ENCODE results near the gene NDUFS7.

The NDUFS7 gene

GRCh38 chr19:1366296-1366695 is 17.4 kb upstream of the NDUFS7 start:
- no peak for FAIRE-seq
- no peak for DNase-seq (ENCODE audit: insufficient read length)
- TF ChIP-seq POLR2A (IDR thresholded peaks at IDR 0.05; ENCODE audit: low read depth, low read length) = no peak

GRCh38 chr19:1366899-1367870 is 16.5 kb upstream of the NDUFS7 start:
- DNase-seq (ENCODE audit: insufficient read length) (no peak), FAIRE-seq (no peak)
- TF ChIP-seq POLR2AphosphoS5 (IDR thresholded peaks at IDR 0.05; ENCODE audit: low read depth, low read length) = no peak
- no peak for TF ChIP-seq TAF1 (IDR thresholded peaks at IDR 0.05; ENCODE audit: borderline replicate concordance, low read depth, low read length)
- no peak for TF ChIP-seq POLR2A (IDR thresholded peaks at IDR 0.05; ENCODE audit: low read depth, low read length)

GRCh38 chr19:1369214-1369805 is 14.4 kb upstream of the NDUFS7 start:
- TF ChIP-seq POLR2AphosphoS5 (IDR thresholded peaks at IDR 0.05; ENCODE audit: low read depth, low read length) = no peak
- no peak for TF ChIP-seq POLR2A (IDR thresholded peaks at IDR 0.05; ENCODE audit: low read depth, low read length)
- no peak for TF ChIP-seq TAF1 (IDR thresholded peaks at IDR 0.05; ENCODE audit: borderline replicate concordance, low read depth, low read length)
- no peak for DNase-seq (ENCODE audit: insufficient read length)
- no peak for FAIRE-seq

- DNase-seq (ENCODE audit: insufficient read length) (no peak), FAIRE-seq (no peak)
- TF ChIP-seq TAF1 (IDR thresholded peaks at IDR 0.05; ENCODE audit: borderline replicate concordance, low read depth, low read length) (no peak), POLR2A (IDR thresholded peaks at IDR 0.05; ENCODE audit: low read depth, low read length) (no peak)
Measured at GRCh38 chr19:1370579-1371361, 12.9 kb upstream of the NDUFS7 start.

- no peak for DNase-seq (ENCODE audit: insufficient read length)
- TF ChIP-seq TAF1 (IDR thresholded peaks at IDR 0.05; ENCODE audit: borderline replicate concordance, low read depth, low read length) = no peak
- TF ChIP-seq POLR2AphosphoS5 (IDR thresholded peaks at IDR 0.05; ENCODE audit: low read depth, low read length) = no peak
- TF ChIP-seq POLR2A (IDR thresholded peaks at IDR 0.05; ENCODE audit: low read depth, low read length) = no peak
- FAIRE-seq = no peak
Measured at GRCh38 chr19:1373042-1373533, 10.6 kb upstream of the NDUFS7 start.

GRCh38 chr19:1373534-1374249 is 10.0 kb upstream of the NDUFS7 start:
- DNase-seq (ENCODE audit: insufficient read length) (no peak), FAIRE-seq (no peak)
- no peak for TF ChIP-seq TAF1 (IDR thresholded peaks at IDR 0.05; ENCODE audit: borderline replicate concordance, low read depth, low read length)
- no peak for TF ChIP-seq POLR2A (IDR thresholded peaks at IDR 0.05; ENCODE audit: low read depth, low read length)
- no peak for TF ChIP-seq POLR2AphosphoS5 (IDR thresholded peaks at IDR 0.05; ENCODE audit: low read depth, low read length)

- no peak for DNase-seq (ENCODE audit: insufficient read length)
- TF ChIP-seq TAF1 (IDR thresholded peaks at IDR 0.05; ENCODE audit: borderline replicate concordance, low read depth, low read length) = no peak
- TF ChIP-seq POLR2A (IDR thresholded peaks at IDR 0.05; ENCODE audit: low read depth, low read length) = no peak
- no peak for TF ChIP-seq POLR2AphosphoS5 (IDR thresholded peaks at IDR 0.05; ENCODE audit: low read depth, low read length)
- FAIRE-seq = no peak
Measured at GRCh38 chr19:1374250-1374577, 9.5 kb upstream of the NDUFS7 start.

GRCh38 chr19:1376415-1376805 is 7.3 kb upstream of the NDUFS7 start:
- DNase-seq (ENCODE audit: insufficient read length) (no peak), FAIRE-seq (no peak)
- TF ChIP-seq POLR2A (IDR thresholded peaks at IDR 0.05; ENCODE audit: low read depth, low read length) (no peak), POLR2AphosphoS5 (IDR thresholded peaks at IDR 0.05; ENCODE audit: low read depth, low read length) (no peak), TAF1 (IDR thresholded peaks at IDR 0.05; ENCODE audit: borderline replicate concordance, low read depth, low read length) (no peak)

GRCh38 chr19:1377176-1377964 is 6.3 kb upstream of the NDUFS7 start:
- TF ChIP-seq POLR2A (IDR thresholded peaks at IDR 0.05; ENCODE audit: low read depth, low read length) (no peak), POLR2AphosphoS5 (IDR thresholded peaks at IDR 0.05; ENCODE audit: low read depth, low read length) (no peak), TAF1 (IDR thresholded peaks at IDR 0.05; ENCODE audit: borderline replicate concordance, low read depth, low read length) (no peak)
- DNase-seq (ENCODE audit: insufficient read length) (no peak), FAIRE-seq (no peak)

GRCh38 chr19:1377965-1378785 is 5.5 kb upstream of the NDUFS7 start:
- TF ChIP-seq TAF1 (IDR thresholded peaks at IDR 0.05; ENCODE audit: borderline replicate concordance, low read depth, low read length) = no peak
- no peak for TF ChIP-seq POLR2A (IDR thresholded peaks at IDR 0.05; ENCODE audit: low read depth, low read length)
- TF ChIP-seq POLR2AphosphoS5 (IDR thresholded peaks at IDR 0.05; ENCODE audit: low read depth, low read length) = no peak
- FAIRE-seq (no peak), DNase-seq (ENCODE audit: insufficient read length) (no peak)
